ENCODE data around the gene MTMR6. TPM values are rescaled to one million over a fixed set of nuclear protein-coding genes. Genes with fewer than 3 reads are reported as not detected.

The MTMR6 gene
- total RNA-seq, 2 experiments from 2014 or later: 10.7 to 11.1 TPM

Other genes with a start within 250 kb of the MTMR6 start
- under 1 TPM; 0.64 to 0.74 TPM for gene PABPC3, start 191.4 kb downstream of the MTMR6 start, total RNA-seq
- gene AMER2, start 115.2 kb downstream of the MTMR6 start, total RNA-seq: not detected
- 100 to 1,000 TPM; 134 to 137 TPM for gene NUP58, start 14.1 kb upstream of the MTMR6 start, total RNA-seq
- gene ATP8A2, start 84.5 kb upstream of the MTMR6 start, total RNA-seq: under 1 TPM; 0.30 to 0.39 TPM

All from activated CD4-positive, alpha-beta T cell treated with anti-CD3 and anti-CD28 coated beads for 36 hours (primary cell).